SU-DHL-6 (cell line): Measurements from ENCODE around the gene ARMH3.

ENCODE experiments used
- H2AFZ ChIP-seq: fragments of 200-600 bp; sonication (generic); 2 replicates; pipeline ENCODE4 v1.6.1; 2014; ENCODE audit warnings: low read depth, mild to moderate bottlenecking, moderate library complexity, mixed read lengths, antibody characterized with exemption, low read length; ENCODE audit not compliant: severe bottlenecking
- H3F3A ChIP-seq: fragments of 200-600 bp; shearing (Covaris generic); 2 replicates; pipeline ENCODE4 v1.6.0; 2016; ENCODE audit warnings: antibody characterized with exemption, mild to moderate bottlenecking; ENCODE audit not compliant: insufficient read depth
- H3K27ac ChIP-seq: fragments of 200-600 bp; sonication (generic); 2 replicates; pipeline ENCODE4 v1.5.1; 2016; ENCODE audit warnings: low read depth, mild to moderate bottlenecking, low read length, moderate library complexity, mixed read lengths
- H3K27me3 ChIP-seq: fragments of 200-600 bp; sonication (generic), shearing (Covaris generic); 2 replicates; pipeline ENCODE4 v1.6.0; 2014; ENCODE audit warnings: mild to moderate bottlenecking, low read length
- H3K36me3 ChIP-seq: fragments of 200-600 bp; sonication (generic); 2 replicates; pipeline ENCODE4 v1.6.1; 2014; ENCODE audit warnings: mild to moderate bottlenecking, low read length, mixed read lengths
- H3K4me2 ChIP-seq: fragments of 300-600, 200-600 bp; shearing (Covaris generic), sonication (generic); 2 replicates; pipeline ENCODE4 v1.6.0; 2014; ENCODE audit warnings: low read length, low read depth, mild to moderate bottlenecking; ENCODE audit not compliant: poor library complexity, severe bottlenecking
- H3K4me3 ChIP-seq: fragments of 200-600 bp; sonication (generic); 2 replicates; pipeline ENCODE4 v1.5.1; 2014; ENCODE audit warnings: antibody characterized with exemption, low read length, mild to moderate bottlenecking, mixed read lengths; ENCODE audit not compliant: insufficient read depth, poor library complexity, severe bottlenecking
- H3K79me2 ChIP-seq: fragments of 200-600 bp; sonication (generic); 2 replicates; pipeline ENCODE4 v1.6.1; 2014; ENCODE audit warnings: mild to moderate bottlenecking, low read length, moderate library complexity; ENCODE audit not compliant: insufficient read depth
- H3K9ac ChIP-seq: fragments of 200-600 bp; sonication (generic); 2 replicates; pipeline ENCODE4 v1.7.0; 2014; ENCODE audit warnings: mild to moderate bottlenecking, low read length
- H3K9me2 ChIP-seq: fragments of 200-600 bp; sonication (generic); replicated peaks from 2 replicates; pipeline ENCODE4 v1.6.1; 2014; ENCODE audit warnings: low read length; ENCODE audit not compliant: insufficient read depth
- H3K9me3 ChIP-seq: fragments of 200-600 bp; sonication (generic); 2 replicates; pipeline ENCODE4 v1.6.1; 2014; ENCODE audit warnings: low read length, mixed read lengths; ENCODE audit not compliant: insufficient read depth
- H4K20me1 ChIP-seq: fragments of 200-600 bp; sonication (generic); 2 replicates; pipeline ENCODE4 v1.6.1; 2014; ENCODE audit warnings: low read depth, mild to moderate bottlenecking, antibody characterized with exemption, low read length, moderate library complexity, mixed read lengths
- CTCF ChIP-seq: fragments of 200-600 bp; sonication (generic); IDR thresholded peaks from one replicate; pipeline ENCODE4 v1.5.1; 2017; ENCODE audit warnings: antibody characterized with exemption, mild to moderate bottlenecking, low read length, moderate library complexity; ENCODE audit not compliant: insufficient read depth, poor library complexity, severe bottlenecking
- EZH2phosphoT487 ChIP-seq: fragments of 200-600 bp; sonication (generic), shearing (Covaris generic); conservative IDR thresholded peaks from 2 replicates; pipeline ENCODE4 v1.6.1; 2018; ENCODE audit warnings: mild to moderate bottlenecking, antibody characterized with exemption, low read length, moderate library complexity, mixed read lengths

Gene ARMH3

GRCh38 chr10:101902032-101902819 lies 153.7 kb downstream of the ARMH3 start:
- Histone ChIP-seq H2AFZ (no peak overlapping the region), H3K36me3 (no peaks in the 10 kb centered on the region), H3F3A (no peaks in the 10 kb centered on the region), H3K9me3 (no peaks in the 10 kb centered on the region), H3K9ac (no peak overlapping the region), H3K79me2 (no peaks in the 10 kb centered on the region), H4K20me1 (no peaks in the 10 kb centered on the region), H3K4me3 (no peak overlapping the region), H3K27ac (no peak overlapping the region), H3K27me3 (no peaks in the 10 kb centered on the region), H3K4me2 (no peak overlapping the region), H3K9me2 (no peaks in the 10 kb centered on the region)
- TF ChIP-seq CTCF (no peak), EZH2phosphoT487 (no peak)

GRCh38 chr10:101901340-101901739 lies 154.6 kb downstream of the ARMH3 start:
- Histone ChIP-seq H3K9me3 (no peaks in the 10 kb centered on the region), H3K9me2 (no peaks in the 10 kb centered on the region), H3K79me2 (no peaks in the 10 kb centered on the region), H3K4me2 (no peak overlapping the region), H3K36me3 (no peaks in the 10 kb centered on the region), H3K27me3 (no peaks in the 10 kb centered on the region), H3K27ac (no peak overlapping the region), H2AFZ (no peak overlapping the region), H3F3A (no peaks in the 10 kb centered on the region), H3K9ac (no peak overlapping the region), H3K4me3 (no peak overlapping the region), H4K20me1 (no peaks in the 10 kb centered on the region)
- no peak for TF ChIP-seq CTCF
- TF ChIP-seq EZH2phosphoT487 = no peak

- no peaks in the 10 kb centered on the region for H3K9me2 ChIP-seq
- H3K79me2 ChIP-seq = no peaks in the 10 kb centered on the region
- H3K4me3 ChIP-seq = no peak overlapping the region
- TF ChIP-seq CTCF (no peak), EZH2phosphoT487 (no peak)
- no peaks in the 10 kb centered on the region for H3F3A ChIP-seq
- H4K20me1 ChIP-seq = no peaks in the 10 kb centered on the region
- H3K36me3 ChIP-seq = no peaks in the 10 kb centered on the region
- no peak overlapping the region for H2AFZ ChIP-seq
- H3K4me2 ChIP-seq = no peak overlapping the region
- H3K9me3 ChIP-seq = no peaks in the 10 kb centered on the region
- H3K27ac ChIP-seq = no peak overlapping the region
- H3K27me3 ChIP-seq = no peaks in the 10 kb centered on the region
- H3K9ac ChIP-seq = no peak overlapping the region; the same call in 1 of the 2 replicates
Observed at GRCh38 chr10:101897633-101898032, 158.3 kb downstream of the ARMH3 start.
